SK-N-SH treated with all-trans-retinoic acid at 6 μM for 48 hours (cell line): ENCODE data around the gene CRYBA2.

Experiments
- ATAC-seq: fragments of 200-7000 bp; cut with Tn5 transposase; 3 replicates; pipeline ENCODE4 v1.9.1; 2020; ENCODE audit warnings: mild to moderate bottlenecking, moderate library complexity
- ARNTL ChIP-seq: fragments of 450-650 bp; formaldehyde crosslinking; IDR thresholded peaks from 2 replicates; pipeline ENCODE4 v1.5.0; 2020; ENCODE audit warnings: low read depth, mild to moderate bottlenecking, moderate library complexity, borderline replicate concordance
- BACH2 ChIP-seq: fragments of 250-450 bp; sonication (Bioruptor Pico); IDR thresholded peaks from 2 replicates; pipeline ENCODE4 v1.9.0; 2021; ENCODE audit warnings: mild to moderate bottlenecking, borderline replicate concordance
- ESRRG ChIP-seq: fragments of 250-450 bp; sonication (Bioruptor Pico); IDR thresholded peaks from 2 replicates; pipeline ENCODE4 v1.6.1; 2021; ENCODE audit warnings: mild to moderate bottlenecking
- GLIS3 ChIP-seq: fragments of 250-450 bp; sonication (Bioruptor Pico); IDR thresholded peaks from 2 replicates; pipeline ENCODE4 v1.5.0; 2020; ENCODE audit warnings: mild to moderate bottlenecking, moderate library complexity
- ISL1 ChIP-seq: fragments of 250-450 bp; sonication (Bioruptor Pico); IDR thresholded peaks from 2 replicates; pipeline ENCODE4 v2.1.2; 2022; ENCODE audit warnings: mild to moderate bottlenecking, moderate library complexity
- OSR1 ChIP-seq: fragments of 250-450 bp; sonication (Bioruptor Pico); IDR thresholded peaks from 2 replicates; pipeline ENCODE4 v1.8.0; 2022; ENCODE audit warnings: moderate library complexity, mild to moderate bottlenecking, inconsistent platforms
- POU6F1 ChIP-seq: fragments of 250-450 bp; sonication (Bioruptor Pico); IDR thresholded peaks from 2 replicates; pipeline ENCODE4 v1.8.0; 2021; ENCODE audit warnings: low read depth, mild to moderate bottlenecking, moderate library complexity, borderline replicate concordance
- PPARA ChIP-seq: fragments of 250-450 bp; sonication (Bioruptor Pico); IDR thresholded peaks from 2 replicates; pipeline ENCODE4 v1.5.0; 2020; ENCODE audit warnings: mild to moderate bottlenecking, borderline replicate concordance
- RARB ChIP-seq: fragments of 250-450 bp; sonication (Bioruptor Pico); IDR thresholded peaks from 2 replicates; pipeline ENCODE4 v1.8.0; 2021; ENCODE audit warnings: mild to moderate bottlenecking, moderate library complexity
- SNAI2 ChIP-seq: fragments of 250-450 bp; sonication (Bioruptor Pico); IDR thresholded peaks from 2 replicates; pipeline ENCODE4 v1.5.0; 2020; ENCODE audit warnings: mild to moderate bottlenecking, moderate library complexity
- TCF4 ChIP-seq: fragments of 250-450 bp; sonication (Bioruptor Pico); IDR thresholded peaks from 2 replicates; pipeline ENCODE4 v1.8.0; 2021; ENCODE audit warnings: mild to moderate bottlenecking, moderate library complexity, borderline replicate concordance
- TOX ChIP-seq: fragments of 250-450 bp; sonication (Bioruptor Pico); IDR thresholded peaks from 2 replicates; pipeline ENCODE4 v1.8.0; 2021; ENCODE audit warnings: mild to moderate bottlenecking, moderate library complexity, borderline replicate concordance
- ZC3H10 ChIP-seq: fragments of 250-450 bp; sonication (Bioruptor Pico); IDR thresholded peaks from 2 replicates; pipeline ENCODE4 v1.5.1; 2021; ENCODE audit warnings: mild to moderate bottlenecking, moderate library complexity
- ZFP3 ChIP-seq: fragments of 250-450 bp; sonication (Bioruptor Pico); IDR thresholded peaks from 2 replicates; pipeline ENCODE4 v1.5.0; 2020; ENCODE audit warnings: mild to moderate bottlenecking, moderate library complexity
- ZFP30 ChIP-seq: fragments of 450-650 bp; formaldehyde crosslinking; IDR thresholded peaks from 2 replicates; pipeline ENCODE4 v1.5.0; 2022; ENCODE audit warnings: mild to moderate bottlenecking, moderate library complexity
- ZNF565 ChIP-seq: fragments of 450-650 bp; formaldehyde crosslinking; conservative IDR thresholded peaks from 2 replicates; pipeline ENCODE4 v1.5.0; 2020; ENCODE audit warnings: low read depth, mild to moderate bottlenecking, moderate library complexity
- ZNF70 ChIP-seq: fragments of 450-650 bp; formaldehyde crosslinking; IDR thresholded peaks from 2 replicates; pipeline ENCODE4 v1.5.0; 2020; ENCODE audit warnings: mild to moderate bottlenecking, moderate library complexity
- ZNF8 ChIP-seq: fragments of 450-650 bp; formaldehyde crosslinking; IDR thresholded peaks from 2 replicates; pipeline ENCODE4 v1.5.0; 2020; ENCODE audit warnings: mild to moderate bottlenecking, moderate library complexity
- TF ChIP-seq, protein P1 (sequence below): fragments of 250-450 bp; sonication (Bioruptor Pico); IDR thresholded peaks from 2 replicates; pipeline ENCODE4 v1.8.0; 2020; ENCODE audit warnings: mild to moderate bottlenecking, moderate library complexity, borderline replicate concordance
- TF ChIP-seq, protein P2 (sequence below): fragments of 250-450 bp; sonication (Bioruptor Pico); IDR thresholded peaks from 2 replicates; pipeline ENCODE4 v1.5.0; 2020; ENCODE audit warnings: mild to moderate bottlenecking, moderate library complexity
- TF ChIP-seq, protein P3 (sequence below): fragments of 250-450 bp; sonication (Bioruptor Pico); IDR thresholded peaks from 2 replicates; pipeline ENCODE4 v1.5.1; 2021; ENCODE audit warnings: mild to moderate bottlenecking, moderate library complexity

Gene CRYBA2

GRCh38 chr2:219001100-219001576 lies 7.9 kb upstream of the CRYBA2 start:
- no peak for ATAC-seq

DNA sequence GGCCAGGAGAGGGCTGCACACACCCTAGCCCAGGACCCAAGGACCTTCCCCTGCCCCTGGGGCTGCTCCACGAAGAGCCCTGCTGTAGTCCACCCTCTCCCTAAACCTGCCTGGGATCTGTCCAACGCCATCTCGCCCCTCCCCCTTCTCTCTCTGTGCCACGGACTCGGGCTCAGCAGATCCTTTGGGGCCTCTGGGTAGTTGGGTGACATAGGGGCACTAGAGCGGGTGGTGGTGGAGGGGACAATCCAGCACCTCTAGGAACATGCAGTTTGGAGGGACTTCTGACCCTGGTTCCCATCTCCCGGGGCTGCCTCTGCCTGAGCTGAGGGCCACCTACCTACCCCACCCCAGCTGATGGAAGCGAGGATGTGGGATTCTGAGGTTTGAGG lies 7.3 kb upstream of the CRYBA2 start:
- no peak for ATAC-seq

More at GRCh38 chr2:219001100-219001576, 7.9 kb upstream of the CRYBA2 start:
- TF ChIP-seq TOX (CRISPR knock-in tag) (no peak), SNAI2 (CRISPR knock-in tag) (no peak), TCF4 (CRISPR knock-in tag) (no peak), PPARA (CRISPR knock-in tag) (no peak), OSR1 (no peak), GLIS3 (CRISPR knock-in tag) (no peak), ZFP30 (CRISPR knock-in tag) (no peak), POU6F1 (CRISPR knock-in tag) (no peak), ISL1 (CRISPR knock-in tag) (no peak), RARB (no peak)
- TF ChIP-seq, protein P1, sequence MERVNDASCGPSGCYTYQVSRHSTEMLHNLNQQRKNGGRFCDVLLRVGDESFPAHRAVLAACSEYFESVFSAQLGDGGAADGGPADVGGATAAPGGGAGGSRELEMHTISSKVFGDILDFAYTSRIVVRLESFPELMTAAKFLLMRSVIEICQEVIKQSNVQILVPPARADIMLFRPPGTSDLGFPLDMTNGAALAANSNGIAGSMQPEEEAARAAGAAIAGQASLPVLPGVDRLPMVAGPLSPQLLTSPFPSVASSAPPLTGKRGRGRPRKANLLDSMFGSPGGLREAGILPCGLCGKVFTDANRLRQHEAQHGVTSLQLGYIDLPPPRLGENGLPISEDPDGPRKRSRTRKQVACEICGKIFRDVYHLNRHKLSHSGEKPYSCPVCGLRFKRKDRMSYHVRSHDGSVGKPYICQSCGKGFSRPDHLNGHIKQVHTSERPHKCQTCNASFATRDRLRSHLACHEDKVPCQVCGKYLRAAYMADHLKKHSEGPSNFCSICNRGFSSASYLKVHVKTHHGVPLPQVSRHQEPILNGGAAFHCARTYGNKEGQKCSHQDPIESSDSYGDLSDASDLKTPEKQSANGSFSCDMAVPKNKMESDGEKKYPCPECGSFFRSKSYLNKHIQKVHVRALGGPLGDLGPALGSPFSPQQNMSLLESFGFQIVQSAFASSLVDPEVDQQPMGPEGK (CRISPR knock-in tag), result no peak

More for the DNA sequence above, 7.3 kb upstream of the CRYBA2 start:
- TF ChIP-seq OSR1, result no peak
- no peak for TF ChIP-seq TCF4 (CRISPR knock-in tag)
- TF ChIP-seq GLIS3 (CRISPR knock-in tag), result no peak
- no peak for TF ChIP-seq ZNF8 (CRISPR knock-in tag)
- TF ChIP-seq PPARA (CRISPR knock-in tag), result no peak
- no peak for TF ChIP-seq ESRRG (CRISPR knock-in tag)
- TF ChIP-seq, protein P2, sequence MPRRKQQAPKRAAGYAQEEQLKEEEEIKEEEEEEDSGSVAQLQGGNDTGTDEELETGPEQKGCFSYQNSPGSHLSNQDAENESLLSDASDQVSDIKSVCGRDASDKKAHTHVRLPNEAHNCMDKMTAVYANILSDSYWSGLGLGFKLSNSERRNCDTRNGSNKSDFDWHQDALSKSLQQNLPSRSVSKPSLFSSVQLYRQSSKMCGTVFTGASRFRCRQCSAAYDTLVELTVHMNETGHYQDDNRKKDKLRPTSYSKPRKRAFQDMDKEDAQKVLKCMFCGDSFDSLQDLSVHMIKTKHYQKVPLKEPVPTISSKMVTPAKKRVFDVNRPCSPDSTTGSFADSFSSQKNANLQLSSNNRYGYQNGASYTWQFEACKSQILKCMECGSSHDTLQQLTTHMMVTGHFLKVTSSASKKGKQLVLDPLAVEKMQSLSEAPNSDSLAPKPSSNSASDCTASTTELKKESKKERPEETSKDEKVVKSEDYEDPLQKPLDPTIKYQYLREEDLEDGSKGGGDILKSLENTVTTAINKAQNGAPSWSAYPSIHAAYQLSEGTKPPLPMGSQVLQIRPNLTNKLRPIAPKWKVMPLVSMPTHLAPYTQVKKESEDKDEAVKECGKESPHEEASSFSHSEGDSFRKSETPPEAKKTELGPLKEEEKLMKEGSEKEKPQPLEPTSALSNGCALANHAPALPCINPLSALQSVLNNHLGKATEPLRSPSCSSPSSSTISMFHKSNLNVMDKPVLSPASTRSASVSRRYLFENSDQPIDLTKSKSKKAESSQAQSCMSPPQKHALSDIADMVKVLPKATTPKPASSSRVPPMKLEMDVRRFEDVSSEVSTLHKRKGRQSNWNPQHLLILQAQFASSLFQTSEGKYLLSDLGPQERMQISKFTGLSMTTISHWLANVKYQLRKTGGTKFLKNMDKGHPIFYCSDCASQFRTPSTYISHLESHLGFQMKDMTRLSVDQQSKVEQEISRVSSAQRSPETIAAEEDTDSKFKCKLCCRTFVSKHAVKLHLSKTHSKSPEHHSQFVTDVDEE (CRISPR knock-in tag), result no peak
- no peak for TF ChIP-seq ZC3H10
- TF ChIP-seq, protein P3, sequence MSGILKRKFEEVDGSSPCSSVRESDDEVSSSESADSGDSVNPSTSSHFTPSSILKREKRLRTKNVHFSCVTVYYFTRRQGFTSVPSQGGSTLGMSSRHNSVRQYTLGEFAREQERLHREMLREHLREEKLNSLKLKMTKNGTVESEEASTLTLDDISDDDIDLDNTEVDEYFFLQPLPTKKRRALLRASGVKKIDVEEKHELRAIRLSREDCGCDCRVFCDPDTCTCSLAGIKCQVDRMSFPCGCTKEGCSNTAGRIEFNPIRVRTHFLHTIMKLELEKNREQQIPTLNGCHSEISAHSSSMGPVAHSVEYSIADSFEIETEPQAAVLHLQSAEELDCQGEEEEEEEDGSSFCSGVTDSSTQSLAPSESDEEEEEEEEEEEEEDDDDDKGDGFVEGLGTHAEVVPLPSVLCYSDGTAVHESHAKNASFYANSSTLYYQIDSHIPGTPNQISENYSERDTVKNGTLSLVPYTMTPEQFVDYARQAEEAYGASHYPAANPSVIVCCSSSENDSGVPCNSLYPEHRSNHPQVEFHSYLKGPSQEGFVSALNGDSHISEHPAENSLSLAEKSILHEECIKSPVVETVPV, result no peak
- no peak for TF ChIP-seq ARNTL (CRISPR knock-in tag)
- no peak for TF ChIP-seq BACH2 (CRISPR knock-in tag)
- no peak for TF ChIP-seq ZNF565 (CRISPR knock-in tag)
- TF ChIP-seq POU6F1 (CRISPR knock-in tag), result no peak
- no peak for TF ChIP-seq SNAI2 (CRISPR knock-in tag)
- no peak for TF ChIP-seq TOX (CRISPR knock-in tag)
- no peak for TF ChIP-seq ISL1 (CRISPR knock-in tag)
- no peak for TF ChIP-seq ZFP3 (CRISPR knock-in tag)
- no peak for TF ChIP-seq ZNF70 (CRISPR knock-in tag)
- TF ChIP-seq, protein P1 (CRISPR knock-in tag), result no peak
